GM23338 (cell line): ENCODE data around the gene ZC3H12C. TPM values are rescaled to one million over a fixed set of nuclear protein-coding genes. Genes with fewer than 3 reads are reported as not detected.

Source experiments
- ATAC-seq: fragments of 200-7000 bp; cut with Tn5 transposase; 3 replicates; pipeline ENCODE4 v1.9.1; 2020
- DNase-seq: peaks from one replicate; pipeline ENCODE4 v3.0.0-alpha.2; 2015; ENCODE audit warnings: low spot score
- H2AFZ ChIP-seq: fragments of 200-600 bp; sonication (generic); 2 replicates; pipeline ENCODE4 v1.8.0; 2016; ENCODE audit warnings: antibody characterized with exemption, mild to moderate bottlenecking, moderate library complexity
- H3F3A ChIP-seq: fragments of 200-600 bp; sonication (generic); replicated peaks from 2 replicates; pipeline ENCODE4 v1.8.0; 2017; ENCODE audit warnings: antibody characterized with exemption, mixed run types, low read depth
- H3K27ac ChIP-seq: fragments of 200-600 bp; sonication (generic); 2 replicates; pipeline ENCODE4 v1.6.1; 2016; ENCODE audit warnings: low read depth
- H3K27me3 ChIP-seq: fragments of 200-600 bp; sonication (generic); 2 replicates; pipeline ENCODE4 v1.8.0; 2016; ENCODE audit warnings: mild to moderate bottlenecking, mixed run types, moderate library complexity; ENCODE audit not compliant: insufficient read depth
- H3K36me3 ChIP-seq: fragments of 200-600 bp; sonication (generic); 2 replicates; pipeline ENCODE4 v1.8.0; 2016; ENCODE audit warnings: mild to moderate bottlenecking; ENCODE audit not compliant: insufficient read depth
- H3K4me1 ChIP-seq: fragments of 200-600 bp; sonication (generic); 2 replicates; pipeline ENCODE4 v1.8.0; 2016; ENCODE audit warnings: mild to moderate bottlenecking, moderate library complexity; ENCODE audit not compliant: insufficient read depth
- H3K4me2 ChIP-seq: fragments of 200-600 bp; sonication (generic); 2 replicates; pipeline ENCODE4 v1.7.1; 2017; ENCODE audit warnings: mixed run types
- H3K4me3 ChIP-seq: fragments of 200-600 bp; sonication (generic); 2 replicates; pipeline ENCODE4 v1.6.1; 2016; ENCODE audit warnings: mixed run types
- H3K79me2 ChIP-seq: fragments of 200-600 bp; sonication (generic); replicated peaks from 2 replicates; pipeline ENCODE4 v1.8.0; 2017; ENCODE audit warnings: mild to moderate bottlenecking; ENCODE audit not compliant: insufficient read depth
- H3K9me2 ChIP-seq: fragments of 200-600 bp; sonication (generic); 2 replicates; pipeline ENCODE4 v1.8.0; 2017; ENCODE audit not compliant: insufficient read depth
- H4K20me1 ChIP-seq: fragments of 200-600 bp; sonication (generic); replicated peaks from 2 replicates; pipeline ENCODE4 v1.8.0; 2017; ENCODE audit warnings: mild to moderate bottlenecking; ENCODE audit not compliant: insufficient read depth
- H3K27ac Mint-ChIP-seq: 2 replicates; pipeline ENCODE4 v1.8.0; 2020; ENCODE audit warnings: inconsistent platforms, mild to moderate bottlenecking, moderate library complexity, mixed read lengths
- H3K27me3 Mint-ChIP-seq: 3 replicates; pipeline ENCODE4 v1.8.0; 2022; ENCODE audit warnings: low read depth, mild to moderate bottlenecking, moderate library complexity, mixed read lengths, inconsistent platforms; ENCODE audit not compliant: insufficient read depth, poor library complexity
- H3K36me3 Mint-ChIP-seq: 3 replicates; pipeline ENCODE4 v1.8.0; 2021; ENCODE audit warnings: low read depth, mild to moderate bottlenecking, inconsistent platforms, moderate library complexity, mixed read lengths
- H3K4me1 Mint-ChIP-seq: 3 replicates; pipeline ENCODE4 v1.8.0; 2020; ENCODE audit warnings: mild to moderate bottlenecking, inconsistent platforms, mixed read lengths
- H3K4me3 Mint-ChIP-seq: 3 replicates; pipeline ENCODE4 v1.8.0; 2021; ENCODE audit warnings: moderate library complexity, mild to moderate bottlenecking, inconsistent platforms, mixed read lengths
- H3K9me3 Mint-ChIP-seq: 3 replicates; pipeline ENCODE4 v1.8.0; 2020; ENCODE audit warnings: moderate library complexity, mild to moderate bottlenecking, inconsistent platforms, mixed read lengths
- CREB1 ChIP-seq: fragments of 250-450 bp; sonication (Bioruptor Pico); IDR thresholded peaks from 2 replicates; pipeline ENCODE4 v1.5.0; 2020; ENCODE audit warnings: low read depth, mild to moderate bottlenecking, moderate library complexity
- CTCF ChIP-seq, 2 experiments: fragments of 200-600 bp in 1 of 2; sonication (generic) in 1 of 2; conservative IDR thresholded peaks; 2 replicates each; pipeline versions ENCODE4 v1.5.1 to v1.6.1; 2016 to 2017; ENCODE audit warnings: antibody characterized with exemption in 2 of 2, low read depth in 2 of 2, mild to moderate bottlenecking in 2 of 2, moderate library complexity in 1 of 2
- ETS1 ChIP-seq: IDR thresholded peaks from 2 replicates; pipeline ENCODE4 v1.6.1; 2016; ENCODE audit warnings: antibody characterized with exemption
- EZH2 ChIP-seq: fragments of 200-600 bp; sonication (generic); IDR thresholded peaks from one replicate; pipeline ENCODE4 v1.8.0; 2017; ENCODE audit warnings: antibody characterized with exemption, mild to moderate bottlenecking, low read depth; ENCODE audit not compliant: unreplicated experiment
- EZH2phosphoT487 ChIP-seq: fragments of 200-600 bp; sonication (generic); IDR thresholded peaks from one replicate; pipeline ENCODE4 v1.8.1; 2018; ENCODE audit warnings: antibody characterized with exemption; ENCODE audit not compliant: unreplicated experiment
- JUNB ChIP-seq: IDR thresholded peaks from one replicate; pipeline ENCODE4 v1.6.1; 2016; ENCODE audit warnings: antibody characterized with exemption; ENCODE audit not compliant: unreplicated experiment
- NANOG ChIP-seq: IDR thresholded peaks from 2 replicates; pipeline ENCODE4 v1.6.1; 2016; ENCODE audit warnings: antibody characterized with exemption, borderline replicate concordance
- POLR2AphosphoS5 ChIP-seq: IDR thresholded peaks from 2 replicates; pipeline ENCODE4 v1.6.1; 2016; ENCODE audit warnings: antibody characterized with exemption, low read depth
- REST ChIP-seq: IDR thresholded peaks from one replicate; pipeline ENCODE4 v1.6.1; 2018; ENCODE audit warnings: antibody characterized with exemption; ENCODE audit not compliant: unreplicated experiment
- STAT1 ChIP-seq: IDR thresholded peaks from one replicate; pipeline ENCODE4 v1.6.1; 2016; ENCODE audit warnings: antibody characterized with exemption; ENCODE audit not compliant: unreplicated experiment
- ZNF114 ChIP-seq: fragments of 250-450 bp; sonication (Bioruptor Pico); IDR thresholded peaks from 2 replicates; pipeline ENCODE4 v1.5.0; 2020; ENCODE audit warnings: mild to moderate bottlenecking, moderate library complexity
- ZNF331 ChIP-seq: fragments of 250-450 bp; sonication (Bioruptor Pico); IDR thresholded peaks from 2 replicates; pipeline ENCODE4 v1.5.0; 2020; ENCODE audit warnings: low read depth, mild to moderate bottlenecking, moderate library complexity
- ZNF462 ChIP-seq: fragments of 250-450 bp; sonication (Bioruptor Pico); IDR thresholded peaks from 2 replicates; pipeline ENCODE4 v1.5.0; 2020; ENCODE audit warnings: mild to moderate bottlenecking, moderate library complexity
- polyA plus RNA-seq: library from polyadenylated mRNA; unstranded; fragments of >200 nt; fragmentation: Nextera tagmentation; extraction: Ambion mirVana; gene quantifications from 2 replicates; pipeline ENCODE4 v1.2.1, GENCODE V29; 2016
- total RNA-seq: library from RNA; depleted of rRNA; stranded (reverse); fragments of >200 nt; shearing (Covaris generic); gene quantifications from 2 replicates; pipeline ENCODE4 v1.2.3, GENCODE V29; 2014

The ZC3H12C gene
- total and polyA plus RNA-seq, 2 experiments from 2014 or later = 0.55 to 2.4 TPM

- no peak overlapping the region for H3K4me3 ChIP-seq
- DNase-seq = peak; percentile 44
- Mint-ChIP-seq H3K27me3 (no peaks in the 10 kb centered on the region), H3K4me3 (no peak overlapping the region), H3K9me3 (no peaks in the 10 kb centered on the region), H3K4me1 (peaks cover 41% of the 10 kb centered on the region), H3K36me3 (no peaks in the 10 kb centered on the region), H3K27ac (0 out of 2 replicates have a peak overlapping the region, but pooled peaks have one; percentile 38)
- no peaks in the 10 kb centered on the region for H3K36me3 ChIP-seq
- no peak overlapping the region for H3K27ac ChIP-seq
- TF ChIP-seq NANOG (no peak), JUNB (no peak), STAT1 (no peak), EZH2 (no peak), ZNF331 (CRISPR knock-in tag) (no peak), ZNF462 (CRISPR knock-in tag) (no peak), CREB1 (CRISPR knock-in tag) (no peak), POLR2AphosphoS5 (no peak), ETS1 (no peak), EZH2phosphoT487 (no peak), CTCF (conservative IDR thresholded peaks at IDR 0.05; ENCODE audit: low read depth in 2 of 2) (no peak), REST (no peak), ZNF114 (CRISPR knock-in tag) (no peak)
- H3K27me3 ChIP-seq = no peaks in the 10 kb centered on the region
- H2AFZ ChIP-seq = no peak overlapping the region
- peak; percentile 63 for ATAC-seq
- no peaks in the 10 kb centered on the region for H3K9me2 ChIP-seq
- no peaks in the 10 kb centered on the region for H3K79me2 ChIP-seq
- peak overlapping the region; percentile 41 for H3K4me2 ChIP-seq
- no peaks in the 10 kb centered on the region for H3F3A ChIP-seq
- no peaks in the 10 kb centered on the region; the same call in 1 of the 2 replicates for H4K20me1 ChIP-seq
- H3K4me1 ChIP-seq = peaks cover 45% of the 10 kb centered on the region
Observed at GRCh38 chr11:110130642-110131238, 37.5 kb downstream of the ZC3H12C start.
